T-helper 1 cell treated with Interleukin-12 subunit alpha and Interleukin-12 subunit beta and Interleukin-4 antibody, amounts not matched to agents 30 μg/mL and 1 μg/mL, for 36 hours (primary cell): ENCODE data around the gene TMED6.
A peak's percentile ranks its signal among the peaks of the same experiment; 100 is the strongest.
"Not testable (repeated sequence)": the region's sequence is repeated elsewhere in the genome, so short reads cannot be mapped to it uniquely, and the experiment has no call there.

Source experiments
- H3K27ac Mint-ChIP-seq: one replicate; pipeline ENCODE4 v1.8.0; 2021; ENCODE audit warnings: mild to moderate bottlenecking, mixed read lengths
- H3K27me3 Mint-ChIP-seq: one replicate; pipeline ENCODE4 v1.8.0; 2021; ENCODE audit warnings: low read depth, mixed read lengths
- H3K36me3 Mint-ChIP-seq: one replicate; pipeline ENCODE4 v1.8.0; 2021; ENCODE audit warnings: low read depth, mixed read lengths
- H3K4me1 Mint-ChIP-seq: one replicate; pipeline ENCODE4 v1.8.0; 2021; ENCODE audit warnings: low read depth, mixed read lengths
- H3K4me3 Mint-ChIP-seq: one replicate; pipeline ENCODE4 v1.8.0; 2021; ENCODE audit warnings: mild to moderate bottlenecking, moderate library complexity, mixed read lengths
- H3K9me3 Mint-ChIP-seq: one replicate; pipeline ENCODE4 v1.8.0; 2021; ENCODE audit warnings: mixed read lengths

Gene TMED6

GRCh38 chr16:69373019-69373418 is 21.4 kb upstream of the TMED6 start:
- H3K27ac Mint-ChIP-seq, result no peak overlapping the region
- H3K36me3 Mint-ChIP-seq, result peaks cover 36% of the 10 kb centered on the region
- H3K27me3 Mint-ChIP-seq, result no peaks in the 10 kb centered on the region
- H3K4me1 Mint-ChIP-seq, result peaks cover 3% of the 10 kb centered on the region
- no peak overlapping the region for H3K4me3 Mint-ChIP-seq
- no peaks in the 10 kb centered on the region for H3K9me3 Mint-ChIP-seq

GRCh38 chr16:69371564-69371963 is 20.0 kb upstream of the TMED6 start:
- Mint-ChIP-seq H3K4me3 (no peak overlapping the region), H3K9me3 (no peaks in the 10 kb centered on the region), H3K27ac (peak overlapping the region; percentile 38), H3K36me3 (peaks cover 42% of the 10 kb centered on the region), H3K27me3 (no peaks in the 10 kb centered on the region), H3K4me1 (peaks cover 6% of the 10 kb centered on the region)

- Mint-ChIP-seq H3K4me3 (no peak overlapping the region), H3K36me3 (peaks cover 54% of the 10 kb centered on the region), H3K27me3 (no peaks in the 10 kb centered on the region), H3K27ac (no peak overlapping the region), H3K9me3 (no peaks in the 10 kb centered on the region), H3K4me1 (peaks cover 12% of the 10 kb centered on the region)
Observed at GRCh38 chr16:69368866-69369265, 17.3 kb upstream of the TMED6 start.

GRCh38 chr16:69367980-69368379 is 16.4 kb upstream of the TMED6 start:
- no peaks in the 10 kb centered on the region for H3K9me3 Mint-ChIP-seq
- H3K36me3 Mint-ChIP-seq, result peaks cover 53% of the 10 kb centered on the region
- H3K4me1 Mint-ChIP-seq, result peaks cover 12% of the 10 kb centered on the region
- H3K27ac Mint-ChIP-seq, result no peak overlapping the region
- H3K4me3 Mint-ChIP-seq, result no peak overlapping the region
- no peaks in the 10 kb centered on the region for H3K27me3 Mint-ChIP-seq

GRCh38 chr16:69366431-69366830 is 14.8 kb upstream of the TMED6 start:
- peaks cover 17% of the 10 kb centered on the region for H3K4me1 Mint-ChIP-seq
- no peaks in the 10 kb centered on the region for H3K27me3 Mint-ChIP-seq
- no peak overlapping the region for H3K4me3 Mint-ChIP-seq
- H3K9me3 Mint-ChIP-seq, result no peaks in the 10 kb centered on the region
- no peak overlapping the region for H3K27ac Mint-ChIP-seq
- H3K36me3 Mint-ChIP-seq, result peaks cover 52% of the 10 kb centered on the region

- Mint-ChIP-seq H3K4me3 (no peak overlapping the region), H3K9me3 (no peaks in the 10 kb centered on the region), H3K4me1 (peaks cover 17% of the 10 kb centered on the region), H3K36me3 (peaks cover 55% of the 10 kb centered on the region), H3K27ac (no peak overlapping the region), H3K27me3 (no peaks in the 10 kb centered on the region)
Observed at GRCh38 chr16:69365901-69366300, 14.3 kb upstream of the TMED6 start.

- no peak overlapping the region for H3K4me3 Mint-ChIP-seq
- H3K4me1 Mint-ChIP-seq, result peaks cover 15% of the 10 kb centered on the region
- H3K36me3 Mint-ChIP-seq, result peaks cover 44% of the 10 kb centered on the region
- H3K27ac Mint-ChIP-seq, result no peak overlapping the region
- H3K27me3 Mint-ChIP-seq, result no peaks in the 10 kb centered on the region
- H3K9me3 Mint-ChIP-seq, result no peaks in the 10 kb centered on the region
Observed at GRCh38 chr16:69364088-69364487, 12.5 kb upstream of the TMED6 start.

GRCh38 chr16:69363281-69363717 is 11.7 kb upstream of the TMED6 start:
- Mint-ChIP-seq H3K36me3 (peaks cover 41% of the 10 kb centered on the region), H3K4me1 (peaks cover 15% of the 10 kb centered on the region), H3K27me3 (no peaks in the 10 kb centered on the region), H3K4me3 (no peak overlapping the region), H3K9me3 (no peaks in the 10 kb centered on the region), H3K27ac (no peak overlapping the region)

GRCh38 chr16:69360070-69360469 is 8.5 kb upstream of the TMED6 start:
- H3K27me3 Mint-ChIP-seq, H3K4me1 Mint-ChIP-seq, H3K27ac Mint-ChIP-seq, H3K4me3 Mint-ChIP-seq, H3K9me3 Mint-ChIP-seq: not testable (repeated sequence)
- peaks cover 27% of the 10 kb centered on the region for H3K36me3 Mint-ChIP-seq

- no peaks in the 10 kb centered on the region for H3K27me3 Mint-ChIP-seq
- H3K4me1 Mint-ChIP-seq, result no peaks in the 10 kb centered on the region
- H3K9me3 Mint-ChIP-seq, result no peaks in the 10 kb centered on the region
- peaks cover 19% of the 10 kb centered on the region for H3K36me3 Mint-ChIP-seq
- H3K4me3 Mint-ChIP-seq, result no peak overlapping the region
- no peak overlapping the region for H3K27ac Mint-ChIP-seq
Observed at GRCh38 chr16:69350536-69351133, 951 bp downstream of the TMED6 start.

- no peaks in the 10 kb centered on the region for H3K9me3 Mint-ChIP-seq
- H3K36me3 Mint-ChIP-seq, result peaks cover 13% of the 10 kb centered on the region
- no peak overlapping the region for H3K4me3 Mint-ChIP-seq
- no peak overlapping the region for H3K27ac Mint-ChIP-seq
- H3K4me1 Mint-ChIP-seq, result no peaks in the 10 kb centered on the region
- H3K27me3 Mint-ChIP-seq, result no peaks in the 10 kb centered on the region
Observed at GRCh38 chr16:69349536-69349935, 2.0 kb downstream of the TMED6 start.

- Mint-ChIP-seq H3K4me1 (no peaks in the 10 kb centered on the region), H3K27me3 (no peaks in the 10 kb centered on the region), H3K27ac (no peak overlapping the region), H3K4me3 (no peak overlapping the region), H3K36me3 (peaks cover 15% of the 10 kb centered on the region), H3K9me3 (no peaks in the 10 kb centered on the region)
Observed at GRCh38 chr16:69348222-69348621, 3.4 kb downstream of the TMED6 start.

- no peaks in the 10 kb centered on the region for H3K9me3 Mint-ChIP-seq
- H3K27me3 Mint-ChIP-seq, result no peaks in the 10 kb centered on the region
- peaks cover 4% of the 10 kb centered on the region for H3K4me1 Mint-ChIP-seq
- no peak overlapping the region for H3K4me3 Mint-ChIP-seq
- no peak overlapping the region for H3K27ac Mint-ChIP-seq
- peaks cover 16% of the 10 kb centered on the region for H3K36me3 Mint-ChIP-seq
Observed at GRCh38 chr16:69346683-69347082, 4.9 kb downstream of the TMED6 start.

GRCh38 chr16:69345923-69346322 is 5.7 kb downstream of the TMED6 start:
- H3K27ac Mint-ChIP-seq, result no peak overlapping the region
- H3K4me3 Mint-ChIP-seq, result no peak overlapping the region
- no peaks in the 10 kb centered on the region for H3K9me3 Mint-ChIP-seq

GRCh38 chr16:69344171-69344570 is 7.4 kb downstream of the TMED6 start:
- H3K27ac Mint-ChIP-seq, result no peak overlapping the region
- no peak overlapping the region for H3K4me3 Mint-ChIP-seq
- H3K36me3 Mint-ChIP-seq, result peaks cover 27% of the 10 kb centered on the region
- no peaks in the 10 kb centered on the region for H3K9me3 Mint-ChIP-seq
- H3K27me3 Mint-ChIP-seq, result no peaks in the 10 kb centered on the region
- peaks cover 15% of the 10 kb centered on the region for H3K4me1 Mint-ChIP-seq

More at GRCh38 chr16:69345923-69346322, 5.7 kb downstream of the TMED6 start:
- H3K36me3 Mint-ChIP-seq, result peaks cover 18% of the 10 kb centered on the region
- no peaks in the 10 kb centered on the region for H3K27me3 Mint-ChIP-seq
- peaks cover 11% of the 10 kb centered on the region for H3K4me1 Mint-ChIP-seq
